Neural progenitor cell (in vitro differentiated cells): ENCODE measurements around the gene GALNT18.

Experiments
- CTCF ChIP-seq: fragments of 200-600 bp; sonication (generic); IDR thresholded peaks from 2 replicates; pipeline ENCODE4 v1.5.1; 2017; ENCODE audit warnings: antibody characterized with exemption, mild to moderate bottlenecking
- EZH2 ChIP-seq: fragments of 200-600 bp; sonication (generic); IDR thresholded peaks from 2 replicates; pipeline ENCODE4 v1.6.1; 2017; ENCODE audit warnings: antibody characterized with exemption, mild to moderate bottlenecking, moderate library complexity
- EZH2phosphoT487 ChIP-seq: fragments of 200-600 bp; sonication (generic); IDR thresholded peaks from 2 replicates; pipeline ENCODE4 v1.6.1; 2017; ENCODE audit warnings: antibody characterized with exemption

DNA sequence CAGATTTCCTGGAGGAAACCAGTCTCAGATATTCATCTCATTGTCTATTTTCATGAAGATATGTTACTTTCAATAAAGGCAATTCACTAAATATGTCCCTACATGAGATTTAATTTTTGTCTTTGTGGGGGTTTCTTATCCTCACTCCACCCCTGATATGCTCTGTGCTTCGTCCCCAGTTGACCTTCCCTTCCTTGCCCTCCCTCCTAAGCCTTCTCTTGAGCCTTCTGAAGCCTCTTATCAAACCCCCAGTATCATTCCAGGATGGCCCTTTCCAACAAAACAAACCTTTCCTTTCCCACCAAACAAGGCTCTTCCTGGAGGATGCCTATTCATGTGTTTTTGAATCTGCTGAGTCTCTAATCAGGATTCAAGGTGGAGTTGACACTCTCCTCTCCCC is 313.6 kb downstream of the GALNT18 start:
- TF ChIP-seq CTCF (no peak), EZH2 (no peak), EZH2phosphoT487 (no peak)
